C4-2B (cell line): ENCODE measurements around the gene VCPKMT.

ENCODE experiments used
- H3K27ac ChIP-seq: fragments of 450-650 bp; 2 replicates; pipeline ENCODE4 v1.5.1; 2017
- CTCF ChIP-seq: fragments of 450-650 bp; conservative IDR thresholded peaks from 2 replicates; pipeline ENCODE4 v1.5.1; 2017; ENCODE audit warnings: mild to moderate bottlenecking
- ZFX ChIP-seq: fragments of 450-650 bp; IDR thresholded peaks from 2 replicates; pipeline ENCODE4 v1.6.1; 2017

The VCPKMT gene

GRCh38 chr14:50064993-50065392 is 51.4 kb downstream of the VCPKMT start:
- H3K27ac ChIP-seq = no peak overlapping the region
- TF ChIP-seq CTCF = no peak
- no peak for TF ChIP-seq ZFX

- no peak for TF ChIP-seq ZFX
- TF ChIP-seq CTCF = no peak
Measured at GRCh38 chr14:50063876-50064420, 52.4 kb downstream of the VCPKMT start.

DNA sequence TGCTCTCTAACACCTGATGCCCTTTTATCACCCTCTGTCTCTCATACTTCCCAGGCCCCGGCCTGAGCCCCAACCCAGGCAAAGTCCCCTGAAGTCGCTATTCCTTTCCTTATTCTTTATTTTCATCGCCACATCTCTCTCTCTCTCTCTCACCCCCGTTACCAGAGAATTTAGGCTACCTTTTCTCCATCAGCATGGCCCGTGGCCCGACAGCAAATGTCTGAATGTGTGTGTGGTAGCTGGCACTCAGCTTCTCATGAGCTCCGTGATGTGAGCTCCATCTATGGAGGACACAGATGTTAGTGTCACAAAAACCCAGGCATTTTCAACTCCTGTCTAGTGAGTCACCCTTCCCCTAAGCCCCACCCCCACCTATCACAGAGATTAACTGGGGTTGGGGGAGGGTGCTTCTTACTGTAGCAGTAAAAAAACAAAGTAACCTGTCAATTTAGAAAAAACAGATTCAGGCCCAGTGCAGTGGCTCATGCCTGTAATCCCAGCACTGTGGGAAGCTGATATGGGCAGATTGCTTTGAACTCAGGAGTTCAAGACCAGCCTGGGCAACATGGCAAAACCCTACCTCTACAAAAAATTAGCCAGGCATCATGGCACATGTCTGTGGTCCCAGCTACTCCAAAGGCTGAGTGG is 53.8 kb downstream of the VCPKMT start:
- H3K27ac ChIP-seq = no peak overlapping the region
- TF ChIP-seq CTCF = no peak
- TF ChIP-seq ZFX = no peak

More at GRCh38 chr14:50063876-50064420, 52.4 kb downstream of the VCPKMT start:
- H3K27ac ChIP-seq = no peak overlapping the region

DNA sequence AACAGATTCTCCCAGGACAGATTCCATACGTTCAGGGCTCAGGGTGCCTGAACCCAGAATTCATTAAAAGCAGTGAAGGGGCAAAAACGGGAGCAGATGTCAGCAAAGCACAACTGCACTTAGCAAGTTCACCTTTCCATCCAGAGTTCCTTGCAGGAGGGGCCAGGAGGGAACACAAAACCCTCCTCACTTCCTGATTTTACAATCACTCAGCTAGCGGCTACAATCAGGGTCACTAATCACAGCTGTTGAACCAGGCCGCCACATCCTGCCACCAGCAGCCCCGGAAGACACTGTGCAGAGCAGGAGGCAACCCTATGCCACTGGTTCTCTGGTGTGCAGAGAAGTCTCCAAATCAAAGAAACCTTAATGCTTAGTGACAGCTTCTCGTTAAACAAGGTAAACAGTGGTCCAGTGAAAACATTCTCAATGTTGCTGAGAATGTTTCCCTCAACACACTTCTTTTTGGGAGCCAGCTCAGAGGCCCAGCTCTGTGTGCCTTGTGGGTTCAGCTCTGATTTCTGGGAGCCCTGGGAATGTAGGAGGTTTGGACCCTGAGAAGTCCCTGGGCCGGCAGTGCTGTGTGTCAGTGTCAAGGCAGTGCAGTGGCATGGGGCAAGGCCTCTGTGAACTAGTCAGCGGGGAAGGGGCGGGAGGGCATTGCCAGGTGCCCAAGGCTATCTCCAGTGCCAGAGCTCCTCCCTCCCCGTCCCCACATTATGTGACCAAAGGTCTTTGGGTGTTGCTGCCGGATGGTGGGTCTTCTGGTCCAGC is 54.5 kb downstream of the VCPKMT start:
- TF ChIP-seq CTCF = no peak
- TF ChIP-seq ZFX = no peak
- no peak overlapping the region for H3K27ac ChIP-seq

DNA sequence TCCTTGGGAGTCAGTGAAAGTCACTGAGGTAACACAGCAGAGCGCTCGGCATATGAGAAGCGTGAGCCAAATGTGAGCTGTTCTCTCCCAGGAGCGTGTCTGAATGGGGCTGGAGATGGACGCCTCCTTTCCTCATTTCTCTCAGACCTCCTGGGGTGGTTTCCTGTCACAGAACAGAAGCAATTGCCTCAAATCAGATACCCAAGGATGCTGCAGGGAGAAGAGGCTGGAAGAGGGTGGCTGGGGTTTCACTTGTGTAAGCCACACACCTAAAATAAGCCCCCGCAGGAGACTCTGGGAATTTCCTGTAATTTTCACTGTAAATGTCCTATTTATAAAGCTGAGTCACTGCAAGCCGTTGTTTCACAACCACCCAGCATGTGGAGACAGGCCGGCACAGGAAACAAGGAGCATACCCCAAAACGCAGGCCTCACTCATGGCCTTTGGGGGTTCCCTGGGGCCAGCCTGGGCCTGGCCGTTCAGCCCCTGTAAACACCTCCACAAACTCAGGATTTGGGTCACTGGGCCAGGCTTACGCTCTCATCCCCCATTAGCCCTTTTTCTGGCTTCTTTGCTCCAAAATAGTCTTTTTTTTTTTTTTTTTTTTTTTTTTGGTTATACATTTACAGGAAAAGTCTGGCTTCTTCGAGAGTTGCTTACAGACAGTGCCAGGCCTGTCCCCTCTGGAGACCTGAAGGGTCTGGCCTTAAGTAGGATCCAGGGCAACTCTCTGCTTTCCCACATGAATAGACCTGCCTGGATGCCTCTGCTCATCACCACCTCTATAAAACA is 55.3 kb downstream of the VCPKMT start:
- no peak overlapping the region for H3K27ac ChIP-seq
- TF ChIP-seq CTCF (no peak; the same call in 1 of the 2 replicates), ZFX (no peak)

- TF ChIP-seq CTCF = no peak
- no peak for TF ChIP-seq ZFX
- no peak overlapping the region for H3K27ac ChIP-seq
Measured at GRCh38 chr14:50059763-50060616, 56.4 kb downstream of the VCPKMT start.
